Skeletal muscle tissue (tissue), 4 donors: ENCODE measurements around the gene CEP85L. TPM values are rescaled to one million over a fixed set of nuclear protein-coding genes. Genes with fewer than 3 reads are reported as not detected.

ENCODE experiments used
- H3K27ac ChIP-seq: one replicate; pipeline ENCODE4 v1.7.0; 2013; ENCODE audit warnings: mild to moderate bottlenecking, low read depth, low read length, inconsistent platforms
- H3K27me3 ChIP-seq, 3 donors: one replicate each; pipeline ENCODE4 v1.7.0; 2013; ENCODE audit warnings: low read length in 3 of 3; ENCODE audit not compliant: control insufficient read depth in 3 of 3, insufficient read depth in 3 of 3
- H3K36me3 ChIP-seq, 3 donors: one replicate each; pipeline ENCODE4 v1.7.0; 2013; ENCODE audit warnings: low read length in 3 of 3; ENCODE audit not compliant: control insufficient read depth in 3 of 3, insufficient read depth in 3 of 3
- H3K4me1 ChIP-seq, 3 donors: one replicate each; pipeline ENCODE4 v1.7.0; 2013; ENCODE audit warnings: low read length in 3 of 3, mild to moderate bottlenecking in 3 of 3; ENCODE audit not compliant: control insufficient read depth in 3 of 3, insufficient read depth in 3 of 3
- H3K4me3 ChIP-seq, 3 donors: one replicate each; pipeline ENCODE4 v1.7.0; 2013; ENCODE audit warnings: low read length in 3 of 3
- H3K9ac ChIP-seq, 3 donors: one replicate each; pipeline ENCODE4 v1.7.0; 2013; ENCODE audit warnings: low read length in 3 of 3, mild to moderate bottlenecking in 3 of 3, moderate library complexity in 2 of 3, low read depth in 1 of 3
- H3K9me3 ChIP-seq, 3 donors: one replicate each; pipeline ENCODE4 v1.7.0; 2013; ENCODE audit warnings: low read length in 3 of 3; ENCODE audit not compliant: control insufficient read depth in 3 of 3
- total RNA-seq: library from RNA; depleted of rRNA; stranded (reverse); fragments of >200 nt; gene quantifications from one replicate; pipeline ENCODE4 v1.2.3, GENCODE V29; 2014
- donor health status: Osteomylitis.

Gene CEP85L
- total RNA-seq, 1 donor from 2014 or later, result 42.3 TPM

DNA sequence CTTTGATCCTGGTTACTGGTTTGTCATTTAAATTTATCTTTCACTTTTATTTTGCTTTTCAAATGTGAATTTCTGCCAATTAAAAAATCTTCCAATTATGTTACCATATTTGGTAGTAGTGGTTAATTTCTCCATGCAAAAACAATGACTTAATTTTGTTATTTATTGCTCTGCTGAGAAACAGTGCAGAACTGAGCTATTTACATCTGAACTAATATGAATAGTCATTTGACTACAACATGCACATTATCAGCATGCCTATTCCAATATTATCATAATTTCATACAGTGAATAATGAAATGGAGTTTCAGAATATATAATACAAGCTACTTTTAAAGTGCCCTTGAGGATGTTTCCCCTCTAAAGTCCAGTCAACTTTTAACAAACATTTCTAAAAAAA lies 102.8 kb downstream of the CEP85L start:
- H3K27ac ChIP-seq, result peak overlapping the region; percentile 84
- peak overlapping the region; percentile 69 to 86 (median 81) for H3K9ac ChIP-seq
- peaks cover 0 to 8% (median 5%) of the 10 kb centered on the region in 3 donors for H3K4me1 ChIP-seq
- H3K36me3 ChIP-seq, result no peaks in the 10 kb centered on the region
- no peaks in the 10 kb centered on the region for H3K9me3 ChIP-seq
- H3K4me3 ChIP-seq, result peak overlapping the region; percentile 65 to 80 (median 72)
- H3K27me3 ChIP-seq, result no peaks in the 10 kb centered on the region

DNA sequence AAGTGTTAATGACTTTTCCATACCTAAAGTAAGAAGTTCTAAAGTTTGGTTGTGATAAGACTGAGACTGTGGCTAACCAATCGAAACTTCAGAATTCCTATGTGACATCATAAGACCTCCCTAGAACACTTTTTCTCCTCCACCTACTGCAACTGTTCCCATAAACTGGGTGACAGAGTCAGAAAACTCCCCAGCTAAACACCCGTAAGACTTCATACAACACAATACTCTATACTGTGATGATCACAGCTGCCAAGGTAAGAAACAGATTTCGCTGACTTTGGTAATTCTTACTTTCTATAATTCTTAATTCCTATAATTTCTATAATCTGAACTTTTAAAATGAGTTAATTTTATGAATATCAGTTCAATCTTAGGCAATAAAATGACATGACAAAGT lies 103.3 kb downstream of the CEP85L start, which contains the start of gene PLN:
Gene PLN (plus strand): TSS at position 161 of the 400 bp plus-strand sequence. CDS start 10,626 bp downstream, outside the sequence.
- Histone ChIP-seq H3K27ac (peak within 1 kb of the TSS; percentile 84), H3K4me1 (peaks cover 0 to 5% (median 3%) of the 10 kb centered on the region in 3 donors), H3K27me3 (no peaks in the 10 kb centered on the region), H3K36me3 (no peaks in the 10 kb centered on the region), H3K4me3 (peak within 1 kb of the TSS; percentile 65 to 80 (median 72)), H3K9me3 (no peaks in the 10 kb centered on the region), H3K9ac (peak within 1 kb of the TSS; percentile 69 to 86 (median 81))

DNA sequence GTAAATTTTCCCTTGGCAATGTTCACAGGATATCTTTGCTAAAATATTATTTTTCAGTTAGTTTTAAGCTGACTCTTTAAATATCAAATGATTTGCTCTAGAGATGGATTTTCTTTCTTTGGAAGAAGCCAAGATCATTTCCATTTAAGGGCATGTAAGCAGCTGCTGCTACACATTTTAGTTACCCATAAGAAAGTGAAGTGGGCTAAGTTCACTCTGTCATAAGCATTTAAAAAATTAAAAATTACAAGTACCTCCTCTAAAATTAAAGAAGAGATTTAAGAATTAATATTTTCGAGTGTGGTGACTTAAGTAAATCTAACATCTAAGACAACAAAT lies 104.5 kb downstream of the CEP85L start:
- H3K36me3 ChIP-seq, result no peaks in the 10 kb centered on the region
- peak overlapping the region; percentile 19 for H3K27ac ChIP-seq

DNA sequence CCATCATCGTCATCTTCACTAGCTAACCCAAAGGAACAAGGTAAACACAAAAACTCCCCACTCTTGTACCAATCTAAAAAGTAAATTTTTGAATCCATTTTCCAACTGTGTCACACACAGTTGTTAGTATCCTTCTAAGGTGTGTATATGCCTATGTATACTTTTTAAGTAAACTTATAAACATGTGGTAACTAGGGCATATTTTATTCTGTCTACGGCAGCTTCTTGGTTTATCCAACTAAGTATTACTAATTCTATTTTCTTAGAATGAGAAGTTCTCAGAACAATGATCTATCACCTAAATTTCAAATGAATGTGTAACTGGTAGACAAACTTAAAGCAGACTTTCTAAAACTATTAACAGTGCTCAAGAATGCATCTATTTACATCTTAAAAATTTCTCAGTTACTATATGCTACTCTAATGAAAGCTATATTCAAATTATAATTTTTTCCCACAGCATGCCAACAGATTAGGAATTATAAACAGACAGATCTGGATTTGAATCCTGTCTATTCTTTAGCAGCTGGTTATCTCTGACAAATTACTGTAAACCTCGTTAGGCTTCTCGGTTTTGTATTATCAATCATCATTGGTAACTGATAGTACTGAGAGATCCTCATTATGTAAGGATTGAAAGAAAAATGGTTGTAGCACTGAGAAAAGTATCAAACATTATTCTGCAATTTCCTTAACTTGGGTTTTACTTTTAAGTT lies 105.1 kb downstream of the CEP85L start:
- no peaks in the 10 kb centered on the region for H3K9me3 ChIP-seq
- H3K9ac ChIP-seq, result no peak overlapping the region
- H3K4me3 ChIP-seq, result no peak overlapping the region
- peaks cover 0 to 6% (median 3%) of the 10 kb centered on the region in 3 donors for H3K4me1 ChIP-seq
- no peaks in the 10 kb centered on the region for H3K27me3 ChIP-seq
- peak overlapping the region; percentile 19 for H3K27ac ChIP-seq
- no peaks in the 10 kb centered on the region for H3K36me3 ChIP-seq

More for the DNA sequence above, 104.5 kb downstream of the CEP85L start:
- H3K4me1 ChIP-seq, result peaks cover 0 to 6% (median 5%) of the 10 kb centered on the region in 3 donors
- no peaks in the 10 kb centered on the region for H3K27me3 ChIP-seq
- H3K9me3 ChIP-seq, result no peaks in the 10 kb centered on the region
- H3K9ac ChIP-seq, result peak overlapping the region in 2 of 3 donors; percentile 54 to 86
- H3K4me3 ChIP-seq, result peak overlapping the region in 1 of 3 donors; percentile 80

DNA sequence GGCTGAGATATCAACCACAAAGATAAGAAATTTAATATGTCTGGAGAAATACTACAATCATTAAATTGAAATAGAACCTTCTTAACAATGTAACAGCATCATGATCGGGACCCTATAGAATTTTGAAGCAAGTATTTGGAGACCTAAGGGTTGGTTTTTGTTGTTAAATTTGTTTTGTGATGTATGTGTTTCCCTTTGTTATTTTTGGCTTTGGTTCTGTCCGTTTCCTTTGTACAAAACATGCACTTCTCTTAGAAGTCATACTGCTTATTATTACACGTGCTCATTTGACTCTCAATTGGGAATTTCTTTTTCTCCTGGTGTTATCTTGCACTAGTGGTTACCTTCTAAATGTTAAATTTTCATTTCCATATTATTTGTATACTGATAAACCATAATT lies 107.3 kb downstream of the CEP85L start:
- H3K36me3 ChIP-seq, result no peaks in the 10 kb centered on the region
- no peak overlapping the region for H3K27ac ChIP-seq
- no peaks in the 10 kb centered on the region for H3K27me3 ChIP-seq
- H3K4me1 ChIP-seq, result peaks cover 2 to 6% (median 3%) of the 10 kb centered on the region in 3 donors
- H3K9ac ChIP-seq, result no peak overlapping the region
- H3K4me3 ChIP-seq, result no peak overlapping the region
- no peaks in the 10 kb centered on the region for H3K9me3 ChIP-seq

DNA sequence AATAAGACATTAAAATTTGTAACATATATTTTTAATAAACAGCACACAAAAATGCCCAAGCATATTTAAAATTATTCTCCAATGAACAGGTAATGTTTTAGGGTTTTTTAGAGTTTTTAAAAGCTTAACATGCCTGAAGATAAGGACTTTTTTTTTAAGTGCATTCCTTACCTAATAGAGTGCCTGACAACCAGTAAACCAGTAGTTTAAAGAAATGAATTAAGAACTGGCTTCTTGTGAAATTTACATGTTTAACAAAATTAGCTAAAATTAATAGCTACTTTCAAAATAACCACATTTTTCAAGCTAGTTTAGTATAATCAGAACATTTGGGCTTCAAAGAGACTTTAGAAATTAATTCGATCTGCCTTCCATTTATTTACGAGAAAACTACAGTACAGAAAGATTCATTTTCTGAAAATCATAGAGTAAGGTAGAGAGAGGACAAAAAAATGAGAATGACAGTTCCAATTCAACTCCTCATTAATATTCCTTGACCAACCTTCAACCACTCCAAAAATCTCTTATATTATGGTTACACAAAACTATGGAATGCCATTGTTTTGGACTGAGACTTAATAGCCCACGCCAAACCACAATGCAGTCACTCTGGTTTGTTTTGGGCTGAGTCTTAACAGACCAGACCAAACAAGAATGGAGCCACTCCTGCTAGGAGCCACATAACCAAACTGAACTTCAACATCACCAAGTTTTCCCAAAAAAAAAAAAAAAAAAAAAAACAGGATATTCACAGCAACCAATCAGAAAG lies 109.0 kb downstream of the CEP85L start:
- peaks cover 3 to 8% (median 3%) of the 10 kb centered on the region in 3 donors for H3K4me1 ChIP-seq

DNA sequence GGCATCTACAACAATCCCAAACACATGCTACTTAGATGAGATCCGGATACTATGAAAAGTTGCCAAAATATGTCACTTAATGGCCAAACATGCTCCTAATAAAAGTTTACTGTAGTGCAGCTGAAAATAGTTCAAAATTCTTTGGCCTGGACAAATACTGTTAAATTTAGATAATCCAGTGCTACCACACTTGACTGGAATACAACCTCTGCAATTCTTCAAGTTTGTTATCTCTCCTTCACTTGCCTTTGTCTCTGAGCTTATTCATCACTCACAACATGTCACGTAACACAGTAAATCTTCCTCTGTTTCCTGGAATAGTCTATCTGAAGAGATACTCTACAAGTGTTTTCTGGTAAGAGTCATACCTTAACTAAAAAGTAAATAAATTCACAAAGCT lies 113.8 kb downstream of the CEP85L start:
- Histone ChIP-seq H3K4me1 (peaks cover 3 to 7% (median 7%) of the 10 kb centered on the region in 3 donors), H3K36me3 (no peaks in the 10 kb centered on the region), H3K9me3 (no peaks in the 10 kb centered on the region), H3K9ac (no peak overlapping the region), H3K27me3 (no peaks in the 10 kb centered on the region), H3K4me3 (peak overlapping the region in 1 of 3 donors; percentile 12), H3K27ac (peak overlapping the region; percentile 46)

More for the DNA sequence above, 109.0 kb downstream of the CEP85L start:
- no peak overlapping the region for H3K27ac ChIP-seq
- H3K36me3 ChIP-seq, result no peaks in the 10 kb centered on the region
- H3K9ac ChIP-seq, result no peak overlapping the region
- H3K27me3 ChIP-seq, result no peaks in the 10 kb centered on the region
- H3K9me3 ChIP-seq, result no peaks in the 10 kb centered on the region
- no peak overlapping the region for H3K4me3 ChIP-seq

DNA sequence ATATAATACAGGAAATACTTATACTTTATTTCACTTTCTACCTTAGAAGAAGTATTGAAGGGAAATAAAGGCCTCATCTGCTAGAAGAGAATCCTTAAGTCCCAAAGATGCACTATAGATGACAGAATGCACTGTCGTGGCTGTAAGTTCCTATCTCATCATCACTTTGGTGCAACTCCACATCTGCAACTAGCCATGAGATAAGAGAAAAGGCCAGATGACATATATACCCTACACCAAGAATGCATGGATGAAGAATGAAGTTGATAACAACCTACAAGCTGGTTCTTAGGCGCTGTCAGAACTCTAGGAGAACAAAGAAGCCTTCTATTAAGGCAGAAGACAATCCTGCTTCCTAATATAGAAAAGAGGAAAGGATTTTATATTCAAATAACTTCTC lies 114.9 kb downstream of the CEP85L start:
- Histone ChIP-seq H3K27ac (no peak overlapping the region), H3K36me3 (no peaks in the 10 kb centered on the region), H3K4me1 (peaks cover under 1 to 7% (median 7%) of the 10 kb centered on the region in 3 donors), H3K4me3 (no peak overlapping the region), H3K27me3 (no peaks in the 10 kb centered on the region), H3K9ac (no peak overlapping the region), H3K9me3 (no peaks in the 10 kb centered on the region)

DNA sequence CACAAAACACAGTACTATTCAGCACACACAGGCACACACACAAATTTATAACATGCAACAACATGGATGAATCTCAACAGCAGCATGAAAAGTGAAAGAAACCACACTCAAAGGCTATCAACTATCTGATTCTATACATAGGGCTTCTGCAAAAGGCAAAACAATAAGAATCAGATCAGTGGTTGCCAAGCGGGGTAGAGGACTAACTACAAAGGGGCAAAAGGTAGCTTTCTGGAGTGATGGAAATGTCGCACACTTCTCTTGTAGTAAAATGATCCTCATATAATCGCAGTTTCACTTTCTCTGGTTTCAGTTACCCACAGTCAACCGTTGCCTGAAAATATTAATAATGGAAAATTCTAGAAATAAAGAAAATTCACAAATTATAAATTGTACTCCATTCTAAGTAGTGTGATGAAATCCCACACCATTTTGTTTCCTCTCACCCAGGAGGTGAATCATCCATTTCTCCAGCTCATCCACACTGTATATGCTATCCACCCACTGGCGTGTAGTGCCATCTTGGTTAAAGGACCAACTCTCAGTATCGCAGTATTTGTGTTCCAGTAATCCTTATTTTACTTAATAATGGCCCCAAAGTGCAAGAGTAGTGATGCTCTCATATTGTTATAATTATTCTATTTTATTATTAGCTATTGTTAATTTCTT lies 116.1 kb downstream of the CEP85L start:
- no peak overlapping the region for H3K27ac ChIP-seq
- no peak overlapping the region for H3K4me3 ChIP-seq
- no peaks in the 10 kb centered on the region for H3K36me3 ChIP-seq
- H3K4me1 ChIP-seq, result peaks cover 0 to 7% (median 7%) of the 10 kb centered on the region in 3 donors
- no peaks in the 10 kb centered on the region for H3K9me3 ChIP-seq
- no peaks in the 10 kb centered on the region for H3K27me3 ChIP-seq
- H3K9ac ChIP-seq, result no peak overlapping the region
